GM19193 (cell line): ENCODE data around the gene TRERF1.

Experiments
- POLR2A ChIP-seq: IDR thresholded peaks from 4 replicates; pipeline ENCODE4 v1.6.1; 2011; ENCODE audit not compliant: insufficient read depth, insufficient read length; ENCODE audit errors: extremely low read depth

The TRERF1 gene, protein sequence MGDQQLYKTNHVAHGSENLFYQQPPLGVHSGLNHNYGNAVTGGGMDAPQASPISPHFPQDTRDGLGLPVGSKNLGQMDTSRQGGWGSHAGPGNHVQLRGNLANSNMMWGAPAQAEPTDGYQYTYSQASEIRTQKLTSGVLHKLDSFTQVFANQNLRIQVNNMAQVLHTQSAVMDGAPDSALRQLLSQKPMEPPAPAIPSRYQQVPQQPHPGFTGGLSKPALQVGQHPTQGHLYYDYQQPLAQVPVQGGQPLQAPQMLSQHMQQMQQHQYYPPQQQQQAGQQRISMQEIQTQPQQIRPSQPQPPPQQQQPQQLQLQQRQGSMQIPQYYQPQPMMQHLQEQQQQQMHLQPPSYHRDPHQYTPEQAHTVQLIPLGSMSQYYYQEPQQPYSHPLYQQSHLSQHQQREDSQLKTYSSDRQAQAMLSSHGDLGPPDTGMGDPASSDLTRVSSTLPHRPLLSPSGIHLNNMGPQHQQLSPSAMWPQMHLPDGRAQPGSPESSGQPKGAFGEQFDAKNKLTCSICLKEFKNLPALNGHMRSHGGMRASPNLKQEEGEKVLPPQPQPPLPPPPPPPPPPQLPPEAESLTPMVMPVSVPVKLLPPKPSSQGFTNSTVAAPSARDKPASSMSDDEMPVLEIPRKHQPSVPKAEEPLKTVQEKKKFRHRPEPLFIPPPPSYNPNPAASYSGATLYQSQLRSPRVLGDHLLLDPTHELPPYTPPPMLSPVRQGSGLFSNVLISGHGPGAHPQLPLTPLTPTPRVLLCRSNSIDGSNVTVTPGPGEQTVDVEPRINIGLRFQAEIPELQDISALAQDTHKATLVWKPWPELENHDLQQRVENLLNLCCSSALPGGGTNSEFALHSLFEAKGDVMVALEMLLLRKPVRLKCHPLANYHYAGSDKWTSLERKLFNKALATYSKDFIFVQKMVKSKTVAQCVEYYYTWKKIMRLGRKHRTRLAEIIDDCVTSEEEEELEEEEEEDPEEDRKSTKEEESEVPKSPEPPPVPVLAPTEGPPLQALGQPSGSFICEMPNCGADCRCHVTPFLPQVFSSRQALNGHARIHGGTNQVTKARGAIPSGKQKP (N-terminal part only)

GRCh38 chr6:42451333-42452170 is at the start of gene TRERF1:
Gene TRERF1 (minus strand): TSS chr6:42451926. CDS start chr6:42269590, 182,336 bp downstream.
- no peak for TF ChIP-seq POLR2A

- no peak for TF ChIP-seq POLR2A
Observed at GRCh38 chr6:42498473-42499128, 46.9 kb upstream of the TRERF1 start.

- TF ChIP-seq POLR2A, result no peak
Observed at GRCh38 chr6:42493914-42494539, 42.3 kb upstream of the TRERF1 start.

GRCh38 chr6:42488129-42488528 is 36.4 kb upstream of the TRERF1 start:
- TF ChIP-seq POLR2A, result no peak

DNA sequence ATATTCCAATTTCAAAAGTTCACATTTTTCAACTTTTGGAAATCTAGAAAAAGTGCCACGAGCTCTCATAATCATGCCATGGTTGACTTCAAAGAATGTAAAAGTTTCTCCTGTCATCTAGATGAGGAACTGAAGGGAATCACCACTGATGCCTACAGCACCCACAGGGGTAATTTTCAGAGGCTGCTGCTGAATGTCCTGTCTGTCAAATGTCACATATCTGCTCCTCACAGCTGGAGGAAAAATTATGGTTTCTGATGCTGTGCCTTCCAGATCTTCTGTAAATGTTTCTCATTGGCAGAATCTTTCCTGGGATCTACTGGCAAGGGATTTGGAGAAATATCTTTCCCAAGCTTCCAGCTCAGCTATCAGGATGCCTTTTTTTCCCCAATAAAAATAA is 32.5 kb upstream of the TRERF1 start:
- TF ChIP-seq POLR2A, result no peak

- no peak for TF ChIP-seq POLR2A
Observed at GRCh38 chr6:42482174-42482573, 30.4 kb upstream of the TRERF1 start.

GRCh38 chr6:42471714-42472113 is 20.0 kb upstream of the TRERF1 start:
- TF ChIP-seq POLR2A, result no peak

- no peak for TF ChIP-seq POLR2A
Observed at GRCh38 chr6:42471142-42471541, 19.4 kb upstream of the TRERF1 start.

DNA sequence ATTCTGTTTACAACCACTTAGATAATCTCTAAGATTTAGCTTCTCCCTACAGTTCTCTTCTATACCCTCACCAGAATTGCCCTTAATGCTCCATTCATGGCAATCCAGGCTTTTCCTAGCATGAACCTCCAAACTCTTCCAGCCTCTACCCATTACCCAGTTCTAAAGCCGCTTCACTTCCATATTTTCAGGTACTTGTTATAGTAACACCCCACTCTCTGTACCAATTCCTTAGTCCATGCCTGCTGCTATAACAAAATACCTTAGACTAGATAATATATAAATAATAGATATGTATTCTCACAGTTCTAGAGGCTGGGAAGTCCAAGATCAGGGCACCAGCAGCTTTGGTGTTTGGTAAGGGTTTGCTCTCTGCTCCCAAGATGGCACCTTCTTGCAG is 16.5 kb upstream of the TRERF1 start:
- TF ChIP-seq POLR2A, result no peak

GRCh38 chr6:42467651-42468050 is 15.9 kb upstream of the TRERF1 start:
- no peak for TF ChIP-seq POLR2A

DNA sequence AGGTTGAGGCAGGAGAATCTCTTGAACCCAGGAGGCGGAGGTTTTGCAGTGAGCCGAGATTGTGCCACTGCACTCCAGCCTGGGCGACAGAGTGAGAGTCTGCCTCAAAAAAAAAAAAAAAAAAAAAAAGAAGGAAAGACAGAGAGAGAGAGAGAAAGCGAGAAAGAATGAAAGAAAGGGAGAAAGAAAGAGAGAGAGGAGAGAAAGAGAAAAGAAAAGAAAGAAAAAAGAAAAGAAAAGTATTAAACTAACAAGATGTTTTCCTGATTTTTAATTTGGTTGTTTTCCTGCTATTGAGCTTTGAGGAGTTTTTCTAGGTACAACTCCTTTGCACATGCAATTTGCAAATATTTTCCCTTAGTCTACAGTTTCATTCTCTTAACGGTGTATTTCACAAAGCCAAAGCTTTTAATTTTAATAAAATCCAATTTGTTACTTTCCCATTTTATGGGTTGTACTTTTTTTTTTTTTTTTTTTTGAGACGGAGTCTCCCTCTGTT is 10.8 kb upstream of the TRERF1 start:
- TF ChIP-seq POLR2A, result no peak

GRCh38 chr6:42460883-42461282 is 9.2 kb upstream of the TRERF1 start:
- no peak for TF ChIP-seq POLR2A

DNA sequence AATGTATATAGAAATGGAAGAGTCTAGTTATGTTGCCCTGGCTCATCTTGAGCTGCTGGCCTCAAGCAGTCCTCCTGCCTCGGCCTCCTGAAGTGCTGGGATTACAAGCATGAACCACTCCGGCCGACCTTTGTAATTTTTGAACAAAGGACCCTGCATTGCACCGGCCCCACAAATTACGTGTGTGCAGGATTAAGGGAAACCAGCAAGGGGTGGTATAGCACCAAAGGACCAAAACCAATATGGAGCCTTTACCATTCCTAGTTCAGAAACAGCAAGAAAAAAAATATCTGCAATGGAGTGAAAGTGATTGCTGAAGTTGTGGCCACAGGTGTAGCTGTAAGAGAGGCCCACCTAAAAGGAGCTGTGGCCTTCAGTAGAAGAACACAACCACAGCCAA is 8.2 kb upstream of the TRERF1 start:
- TF ChIP-seq POLR2A, result no peak

- TF ChIP-seq POLR2A, result no peak
Observed at GRCh38 chr6:42454428-42454791, 2.7 kb upstream of the TRERF1 start.
